ENCODE data around the gene ADA. TPM values are rescaled to one million over a fixed set of nuclear protein-coding genes. Genes with fewer than 3 reads are reported as not detected.

Gene ADA
- total and polyA plus RNA-seq, 9 of the 15 experiments (the other 6 are each of a cell fraction or from before 2014, with no cell fraction given): 2.4 to 26.1 (median 5.3) TPM

GRCh38 chr20:44573501-44573869 is 78.0 kb downstream of the ADA start:
- ATAC-seq (no peak), DNase-seq (ENCODE audit: extremely low read depth in 1 of 4, low spot score in 3 of 4) (no peak), FAIRE-seq (no peak)
- Histone ChIP-seq H3K4me1 (replicated peaks in 1 of 2; ENCODE audit: control insufficient read depth in 2 of 2, insufficient read depth in 2 of 2, low read length in 2 of 2) (peaks cover 0 to 10% of the 10 kb centered on the region in 2 experiments; a peak in 3 of 5 replicates), H3K9me1 (ENCODE audit: control insufficient read depth, insufficient read depth, low read length) (no peaks in the 10 kb centered on the region), H3K9me3 (replicated peaks; ENCODE audit: control insufficient read depth, insufficient read depth, low read depth, low read length) (no peaks in the 10 kb centered on the region), H3K4me3 (no peak overlapping the region), H3K9ac (ENCODE audit: insufficient read depth in 1 of 2, low read depth in 2 of 2, low read length in 2 of 2) (no peak overlapping the region), H3K27me3 (ENCODE audit: control insufficient read depth in 2 of 2, insufficient read depth in 2 of 2, low read length in 2 of 2) (no peaks in the 10 kb centered on the region), H3K79me2 (ENCODE audit: control insufficient read depth, insufficient read depth, low read length) (no peaks in the 10 kb centered on the region), H2AFZ (ENCODE audit: low read depth, low read length) (no peak overlapping the region), H4K20me1 (replicated peaks; ENCODE audit: control insufficient read depth, insufficient read depth, low read length) (no peaks in the 10 kb centered on the region), H3K27ac (ENCODE audit: extremely low read depth, low read depth, low read length) (no peak overlapping the region), H3K36me3 (ENCODE audit: control insufficient read depth, insufficient read depth, low read length) (no peaks in the 10 kb centered on the region), H3K4me2 (ENCODE audit: insufficient read depth, low read length) (no peak overlapping the region)
- CTCF ChIA-PET (ENCODE audit: low intra/inter-chr PET ratio): no interaction called here
- POLR2A ChIA-PET: no interaction called here
- WGBS (ENCODE audit: insufficient coverage, low coverage, missing lambda C conversion rate): 25% methylated on average over 2 of the region's 2 CpGs
- in situ Hi-C loops (cut with MboI): no loop called here
- TF ChIP-seq GABPB2 (CRISPR knock-in tag; conservative IDR thresholded peaks at IDR 0.05) (no peak), RBM25 (IDR thresholded peaks at IDR 0.05; ENCODE audit: low read depth, low read length, severe bottlenecking) (peak; percentile 96), ADNP (tag; IDR thresholded peaks at IDR 0.05) (peak; percentile 94), SMARCA5 (IDR thresholded peaks at IDR 0.05) (peak; percentile 60; the same call in 1 of the 2 replicates), RCOR1 (IDR thresholded peaks at IDR 0.05; ENCODE audit: borderline replicate concordance in 1 of 2, low read depth in 2 of 2, low read length in 2 of 2) (0 out of 4 replicates have a peak, but pooled peaks of 1 of the 2 experiments have one; percentile 36), HDAC2 (IDR thresholded peaks at IDR 0.05) (0 out of 2 replicates have a peak, but pooled peaks have one; percentile 52), BCOR (IDR thresholded peaks at IDR 0.05) (peak; percentile 92), CHD4 (IDR thresholded peaks at IDR 0.05; ENCODE audit: insufficient read depth, insufficient replicate concordance, low read depth, low read length, poor library complexity, severe bottlenecking) (peak; percentile 61), KDM1A (IDR thresholded peaks at IDR 0.05) (peak; percentile 55 to 61; a peak in 3 of 4 replicates), EP400 (IDR thresholded peaks at IDR 0.05) (no peak), ZNF133 (CRISPR knock-in tag; IDR thresholded peaks at IDR 0.05) (no peak), TARDBP (IDR thresholded peaks at IDR 0.05) (no peak)
- BruUV-seq (replicated peaks): no TSS peak
- intact Hi-C loops (cut with micrococcal nuclease): no loop called here
